Adrenal gland (tissue), 5 donors: ENCODE results near the gene SH3GL2.

ENCODE experiments used
- CTCF ChIP-seq, 6 experiments: fragments of 450-650 bp in 4 of 6; fragments of 200-600 bp in 2 of 6; sonication (generic) in 1 of 6; IDR thresholded peaks; 1 replicate in 5 of 6; 2 replicates in 1 of 6; pipeline versions ENCODE4 v1.5.1 to v1.8.0; 2016 to 2021; ENCODE audit warnings: antibody characterized with exemption in 6 of 6, mild to moderate bottlenecking in 2 of 6, moderate library complexity in 1 of 6
- POLR2A ChIP-seq, 2 donors: fragments of 450-650 bp; IDR thresholded peaks; one replicate each; pipeline ENCODE4 v1.6.1; 2017; ENCODE audit warnings: antibody characterized with exemption in 2 of 2, mild to moderate bottlenecking in 2 of 2, moderate library complexity in 1 of 2
- donor health status: DM: no; HTN: no; CAD: no.

- TF ChIP-seq CTCF (IDR thresholded peaks at IDR 0.05) (no peak), POLR2A (IDR thresholded peaks at IDR 0.05) (no peak)
These were observed 110.0 kb downstream of the SH3GL2 start for GRCh38 chr9:17688834-17689233.
